HG03439 (cell line): ENCODE results near the gene APEH.

ENCODE experiments used
- ATAC-seq: cut with Tn5 transposase; IDR thresholded peaks from one replicate; pipeline ENCODE4 v1.9.1; 2021; ENCODE audit warnings: mild to moderate bottlenecking, moderate library complexity; ENCODE audit not compliant: unreplicated experiment

Gene APEH

DNA sequence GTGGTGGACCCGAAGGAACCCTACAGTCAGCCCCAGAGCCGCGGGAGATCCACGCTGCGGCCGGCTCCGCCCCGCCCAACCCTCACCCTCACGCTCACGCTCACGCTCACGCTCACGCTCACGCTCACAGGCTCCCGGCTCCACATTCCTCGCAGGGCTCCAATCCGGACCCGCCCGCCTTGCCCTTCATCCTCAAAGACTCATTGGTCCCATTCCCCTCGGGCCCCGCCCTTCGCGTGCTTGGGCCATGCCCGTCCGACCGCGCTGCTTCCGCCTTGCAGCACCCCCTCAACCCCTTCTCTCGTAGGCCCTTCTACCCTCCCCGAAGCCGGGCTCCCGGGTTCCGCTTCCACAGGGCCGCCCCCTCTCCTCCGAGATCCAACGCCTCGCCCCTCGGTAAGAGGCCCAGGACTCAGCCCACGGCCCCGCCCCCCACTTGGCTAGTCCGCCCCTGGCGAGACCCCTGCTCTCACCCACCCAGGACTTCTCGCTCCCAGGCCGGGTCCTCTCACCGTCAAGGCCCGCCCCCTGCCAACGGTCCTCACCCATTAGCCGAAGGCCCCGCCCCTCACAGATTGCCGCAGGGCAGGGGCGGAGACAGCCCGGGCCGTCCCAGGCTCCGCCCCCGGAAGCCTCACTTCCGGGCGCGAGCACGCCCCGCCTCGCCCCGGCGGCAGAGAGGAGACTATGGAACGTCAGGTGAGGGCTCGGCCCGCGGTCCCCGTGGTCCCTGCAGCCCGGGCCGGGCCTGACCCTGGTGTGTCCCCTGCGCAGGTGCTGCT, at the start of gene APEH:
Gene APEH (plus strand): TSS at position 637 of the 782 bp plus-strand sequence. CDS start 51 bp downstream, at position 688.
- peak; percentile 79 for ATAC-seq

DNA sequence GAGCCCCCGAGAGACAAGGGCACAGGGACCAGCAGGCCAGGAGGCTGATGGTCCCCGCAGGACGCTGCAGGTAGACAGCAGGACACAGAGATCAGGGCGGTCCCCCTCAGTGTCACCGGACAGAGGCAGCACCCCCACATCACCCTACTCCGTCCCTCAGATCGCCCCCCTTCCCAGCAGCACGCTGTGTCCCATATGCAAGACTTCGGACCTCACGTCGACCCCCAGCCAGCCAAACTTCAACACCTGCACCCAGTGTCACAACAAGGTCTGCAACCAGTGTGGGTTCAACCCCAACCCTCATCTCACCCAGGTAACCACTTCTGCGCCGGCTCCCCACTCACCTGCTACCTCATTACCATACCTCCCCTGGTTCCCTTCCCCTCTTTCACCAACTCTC, 49.1 kb upstream of the APEH start:
- ATAC-seq, result no peak

DNA sequence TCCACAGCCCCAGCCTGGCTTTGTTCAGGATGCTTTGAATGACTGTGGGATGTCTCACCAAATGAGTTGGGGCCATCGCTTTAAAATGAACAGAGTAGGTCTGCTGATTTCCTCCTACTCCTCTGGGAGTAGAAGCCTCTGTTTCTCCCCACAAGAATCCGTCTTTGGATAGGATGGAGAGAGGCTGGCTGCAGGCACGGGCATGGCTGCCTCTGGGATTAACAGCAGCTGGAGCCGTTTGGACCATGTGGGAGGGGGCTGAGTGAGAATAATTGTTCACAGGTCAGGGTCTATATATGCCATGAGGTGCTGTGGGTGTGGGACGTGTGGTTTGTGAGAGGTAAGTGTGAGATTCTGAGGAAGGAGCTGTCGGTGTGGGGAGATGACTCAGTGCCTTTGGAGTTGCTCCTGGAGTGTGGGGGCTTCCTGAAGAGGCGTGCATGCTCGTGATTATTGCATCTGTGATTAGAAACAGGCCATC, 48.0 kb upstream of the APEH start:
- no peak for ATAC-seq

DNA sequence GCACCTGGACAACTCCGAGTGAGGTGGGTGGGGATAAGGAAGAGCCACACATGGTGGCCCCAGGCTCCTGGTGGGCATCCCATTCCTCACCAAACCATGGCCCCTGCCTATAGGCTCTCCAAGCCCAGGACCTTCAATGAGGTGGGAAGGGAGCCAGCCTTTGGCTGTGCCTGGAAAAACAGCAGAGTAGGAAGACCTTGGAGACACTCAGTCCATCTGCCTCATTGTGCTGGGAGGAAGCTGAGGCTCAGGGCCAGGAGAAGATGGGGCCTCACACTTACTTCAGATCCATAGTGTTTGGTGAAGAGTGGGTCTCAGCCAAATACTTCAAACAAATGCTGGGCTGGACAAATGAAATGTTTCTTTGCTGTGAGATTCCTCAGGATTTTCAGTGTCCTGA, 47.4 kb upstream of the APEH start:
- ATAC-seq, result no peak

DNA sequence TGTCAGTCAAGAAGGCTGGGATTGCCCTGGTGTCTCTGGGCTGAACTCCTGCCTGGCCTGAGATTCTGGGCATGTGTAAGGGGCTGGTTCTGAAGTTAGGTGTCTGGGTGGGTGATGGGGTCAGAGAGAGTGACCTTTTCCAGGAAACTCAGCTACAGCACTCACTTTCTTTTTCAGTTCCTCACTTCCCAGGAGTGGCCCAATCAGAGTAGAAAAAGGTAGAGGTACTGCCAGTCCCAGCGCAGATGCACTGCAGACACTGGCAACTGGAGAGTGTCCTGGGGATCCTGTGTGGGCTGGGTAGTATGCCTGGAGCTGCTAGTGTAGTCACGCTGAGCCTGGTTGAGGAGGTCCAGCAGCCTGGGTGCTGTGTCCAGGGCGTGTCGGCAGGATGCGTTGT, 46.5 kb upstream of the APEH start:
- no peak for ATAC-seq

DNA sequence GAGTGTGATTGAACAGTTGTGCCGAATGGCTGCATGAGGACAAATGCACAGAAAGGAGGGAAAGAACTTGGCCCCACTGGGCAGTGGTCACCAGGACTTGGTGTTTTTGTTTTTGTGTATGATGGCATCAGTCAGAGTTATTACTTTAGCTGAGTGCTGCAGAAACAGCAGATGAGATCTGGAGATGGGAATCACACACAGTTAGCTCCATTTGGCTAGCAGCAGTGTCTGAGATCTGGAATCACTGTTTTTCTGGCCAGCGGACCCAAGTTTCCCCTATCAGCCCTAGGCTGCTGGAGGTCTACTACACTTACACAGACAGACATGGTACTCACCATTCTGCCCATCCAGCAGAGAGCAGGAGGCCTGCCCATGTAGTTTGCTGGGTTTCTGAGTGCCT, 45.9 kb upstream of the APEH start:
- no peak for ATAC-seq

DNA sequence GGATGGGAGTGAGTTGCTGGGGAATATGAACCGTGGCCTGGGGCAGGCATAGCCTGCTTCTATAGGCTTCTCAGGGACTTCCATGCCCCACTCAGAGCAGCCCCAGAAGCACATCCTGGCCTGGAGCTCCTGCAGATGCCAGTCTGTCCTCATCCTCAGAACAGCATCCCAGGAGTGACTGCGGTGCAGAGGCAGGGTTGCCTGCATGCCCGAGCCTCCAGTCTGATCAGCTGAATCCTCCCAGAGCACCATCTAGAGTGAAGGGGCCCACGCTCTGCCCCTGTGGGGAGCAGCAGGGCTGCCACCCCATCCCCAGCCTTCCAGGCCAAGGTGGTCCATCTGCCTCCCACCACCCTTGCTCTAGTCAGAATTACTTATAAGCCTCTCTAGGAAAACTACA, 44.7 kb upstream of the APEH start:
- no peak for ATAC-seq

DNA sequence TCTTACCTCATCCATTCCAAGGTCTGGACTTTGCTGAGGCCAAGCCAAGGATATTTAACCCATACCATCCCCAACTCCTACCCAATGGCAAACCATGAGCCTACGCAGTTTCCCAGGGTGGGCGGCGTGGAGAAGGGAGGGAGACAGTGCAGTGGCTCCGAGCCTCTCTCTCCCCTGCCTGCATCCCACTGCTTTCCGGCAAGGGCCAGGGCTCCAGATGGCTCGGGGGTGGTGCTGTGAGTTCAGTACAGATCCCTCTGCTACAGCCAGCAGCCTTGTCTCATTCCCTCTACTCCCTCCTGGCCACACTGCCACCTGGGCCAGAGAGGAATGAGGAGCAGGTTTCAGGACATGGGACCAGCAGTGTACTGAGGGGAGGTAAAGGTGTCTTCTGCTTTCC, 44.3 kb upstream of the APEH start:
- no peak for ATAC-seq

DNA sequence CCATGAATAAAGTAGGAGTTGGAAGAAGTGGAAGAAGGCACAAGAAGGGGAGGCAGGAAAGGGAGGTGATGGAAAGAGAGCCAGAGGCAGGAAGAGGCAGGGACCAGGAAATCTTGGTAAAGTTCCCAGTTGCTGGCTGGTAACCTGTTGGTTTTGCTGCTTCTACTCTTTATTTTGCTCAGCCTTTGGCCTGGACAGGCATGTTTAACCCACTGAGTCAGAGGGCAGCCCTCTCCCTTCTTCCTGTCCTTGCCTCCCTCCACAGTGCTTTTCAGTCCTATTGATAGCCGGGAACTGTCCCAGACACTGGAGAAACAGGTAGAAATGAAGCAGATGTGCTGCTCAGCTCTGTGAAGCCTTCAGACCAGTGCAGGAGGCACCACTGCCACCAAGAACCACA, 43.4 kb upstream of the APEH start:
- no peak for ATAC-seq

DNA sequence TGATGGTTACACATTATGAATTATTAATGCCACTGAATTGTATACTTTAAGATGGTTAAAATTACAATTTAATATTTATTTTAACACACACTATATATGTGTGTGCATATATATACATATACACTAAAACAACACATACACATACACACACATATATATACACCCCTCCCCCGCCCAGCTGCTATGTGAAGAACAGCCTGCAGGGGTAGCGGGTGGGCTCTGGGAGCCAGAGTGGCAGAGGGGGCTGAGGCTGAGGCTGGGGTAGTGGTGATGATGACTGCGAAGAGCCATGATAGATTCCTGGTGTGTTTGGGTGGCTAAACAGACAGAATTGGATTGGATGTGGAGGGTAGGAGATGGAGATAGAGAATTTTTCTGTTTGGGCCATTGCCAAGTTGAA, 39.4 kb upstream of the APEH start:
- no peak for ATAC-seq

DNA sequence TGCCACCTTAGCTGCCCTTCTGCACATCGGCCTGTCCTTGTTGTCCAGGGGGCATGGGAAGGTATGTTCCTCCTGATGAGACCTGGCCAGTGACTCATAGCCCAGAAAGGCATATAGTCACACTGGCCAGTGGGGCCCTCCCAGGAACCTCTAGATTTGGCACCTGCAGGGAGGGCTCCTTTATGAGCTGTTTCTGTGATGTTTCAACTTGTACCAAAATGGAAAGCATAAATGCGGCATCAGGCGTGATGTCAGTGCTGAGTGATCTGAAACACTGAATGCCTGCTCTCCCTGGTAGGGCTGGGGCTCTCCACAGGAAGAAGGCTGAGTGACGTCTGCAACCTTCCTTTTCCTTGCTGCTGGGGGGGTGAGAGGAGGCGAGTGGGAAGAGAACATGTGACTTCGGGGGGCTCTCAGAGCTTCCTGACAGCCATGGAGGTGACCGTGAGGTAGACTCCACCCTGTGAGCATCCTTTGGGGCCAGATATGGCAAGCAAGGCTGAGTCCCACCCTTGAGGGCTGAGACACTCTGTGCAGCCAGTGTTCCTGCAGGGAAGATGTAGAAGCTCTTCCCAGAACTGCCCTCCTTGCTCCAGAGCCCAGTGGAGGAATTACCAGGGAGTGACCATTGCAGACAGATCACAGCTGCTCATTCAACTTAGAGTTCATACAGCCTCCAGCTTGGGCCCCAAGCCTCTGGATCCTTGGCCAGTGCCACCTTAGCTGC, 37.1 kb upstream of the APEH start:
- no peak for ATAC-seq

DNA sequence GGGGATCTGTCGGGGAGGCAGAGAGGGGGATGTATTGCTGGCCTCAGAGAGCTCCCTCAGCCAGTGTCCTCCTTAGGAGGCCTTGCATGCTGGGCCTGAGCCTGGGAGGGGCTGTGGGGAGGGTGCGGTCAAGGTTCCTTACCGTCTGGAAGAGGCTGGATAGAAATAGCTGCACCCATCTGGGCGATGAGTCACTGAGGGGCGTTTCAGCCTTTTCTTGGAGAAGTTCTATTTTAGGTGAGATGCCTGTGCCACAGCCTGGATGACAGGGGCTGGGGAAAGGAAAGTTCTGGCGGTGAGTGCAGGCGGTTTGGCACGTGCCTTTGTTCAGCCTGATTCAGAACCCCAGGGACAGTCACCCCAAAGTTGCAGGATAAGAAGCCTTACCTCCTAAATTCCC, 35.7 kb upstream of the APEH start:
- no peak for ATAC-seq

DNA sequence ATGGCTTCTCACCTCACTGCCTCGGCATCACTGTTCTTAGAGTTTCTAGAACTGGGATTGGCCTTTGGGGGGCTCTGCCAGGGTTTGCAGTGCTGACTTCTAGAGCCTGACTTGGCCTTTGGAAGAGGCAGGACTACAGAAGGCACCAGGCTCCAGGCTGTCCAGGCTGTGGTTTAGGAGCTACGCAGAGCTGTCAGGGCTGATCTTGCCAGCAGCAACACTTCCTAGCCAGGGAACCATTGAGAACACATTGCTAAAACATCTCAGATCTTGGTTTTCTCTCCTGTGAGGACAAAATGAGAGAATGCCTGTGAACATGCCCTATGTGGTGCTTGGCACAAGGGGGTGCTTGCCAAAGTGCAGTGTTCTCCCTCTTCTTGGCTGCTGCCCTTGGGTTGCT, 34.6 kb upstream of the APEH start:
- no peak for ATAC-seq

DNA sequence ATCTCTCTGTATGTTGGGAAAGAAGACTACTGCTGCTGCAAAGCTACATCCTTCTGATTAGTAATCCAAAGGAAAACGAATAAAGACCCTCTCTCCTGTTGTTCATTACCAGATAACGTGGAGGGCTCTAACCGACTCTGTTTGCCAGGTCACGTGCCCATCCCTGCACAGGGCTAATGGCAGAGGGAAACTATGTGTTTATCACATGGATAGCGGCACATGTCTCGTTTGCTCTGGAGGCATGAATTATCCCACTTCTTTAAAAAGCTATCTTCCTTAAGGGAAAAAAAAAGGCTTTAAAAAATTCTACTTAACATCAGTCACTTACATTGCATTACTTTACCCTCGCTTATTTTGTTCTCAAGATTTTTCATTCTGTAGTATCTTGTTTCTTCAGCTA, 32.9 kb upstream of the APEH start:
- ATAC-seq, result no peak

DNA sequence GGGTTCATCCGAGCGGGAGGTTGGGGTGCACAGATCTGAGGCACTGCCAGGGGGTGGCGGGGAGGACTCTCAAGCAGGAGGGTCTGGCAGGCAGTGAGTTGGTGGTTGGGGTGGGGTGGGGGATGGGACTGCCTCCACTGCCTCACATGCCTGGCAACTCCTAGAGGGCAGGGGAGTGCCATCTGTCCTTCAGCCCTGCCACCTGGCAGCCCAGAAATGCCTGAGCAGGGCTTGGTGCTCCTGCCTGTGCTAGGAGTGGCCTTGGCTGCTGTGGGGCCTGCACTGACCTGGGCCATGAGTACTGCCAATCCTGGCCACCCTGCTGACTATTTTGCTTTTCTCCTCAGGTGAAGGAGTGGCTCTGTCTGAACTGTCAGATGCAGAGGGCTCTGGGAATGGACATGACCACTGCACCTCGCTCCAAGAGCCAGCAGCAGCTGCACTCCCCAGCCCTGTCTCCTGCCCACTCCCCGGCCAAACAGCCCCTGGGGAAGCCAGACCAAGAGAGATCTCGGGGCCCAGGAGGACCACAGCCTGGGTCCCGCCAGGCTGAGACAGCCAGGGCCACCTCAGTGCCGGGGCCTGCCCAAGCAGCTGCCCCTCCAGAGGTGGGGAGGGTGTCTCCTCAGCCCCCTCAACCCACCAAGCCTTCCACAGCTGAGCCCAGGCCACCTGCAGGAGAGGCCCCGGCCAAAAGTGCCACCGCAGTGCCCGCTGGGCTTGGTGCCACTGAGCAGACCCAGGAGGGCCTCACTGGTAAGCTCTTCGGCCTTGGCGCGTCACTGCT, 32.0 kb upstream of the APEH start:
- ATAC-seq, result no peak

DNA sequence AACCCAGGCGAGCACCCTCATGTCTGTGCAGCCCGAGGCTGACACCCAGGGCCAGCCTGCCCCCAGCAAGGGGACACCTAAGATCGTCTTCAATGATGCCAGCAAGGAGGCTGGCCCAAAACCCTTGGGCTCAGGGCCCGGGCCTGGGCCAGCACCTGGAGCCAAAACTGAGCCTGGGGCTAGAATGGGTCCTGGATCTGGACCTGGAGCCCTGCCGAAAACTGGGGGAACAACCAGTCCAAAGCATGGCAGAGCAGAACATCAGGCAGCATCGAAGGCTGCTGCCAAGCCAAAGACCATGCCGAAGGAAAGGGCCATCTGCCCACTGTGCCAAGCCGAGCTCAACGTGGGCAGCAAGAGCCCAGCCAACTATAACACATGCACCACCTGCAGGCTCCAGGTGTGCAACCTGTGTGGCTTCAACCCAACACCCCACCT, 31.4 kb upstream of the APEH start:
- ATAC-seq, result no peak

DNA sequence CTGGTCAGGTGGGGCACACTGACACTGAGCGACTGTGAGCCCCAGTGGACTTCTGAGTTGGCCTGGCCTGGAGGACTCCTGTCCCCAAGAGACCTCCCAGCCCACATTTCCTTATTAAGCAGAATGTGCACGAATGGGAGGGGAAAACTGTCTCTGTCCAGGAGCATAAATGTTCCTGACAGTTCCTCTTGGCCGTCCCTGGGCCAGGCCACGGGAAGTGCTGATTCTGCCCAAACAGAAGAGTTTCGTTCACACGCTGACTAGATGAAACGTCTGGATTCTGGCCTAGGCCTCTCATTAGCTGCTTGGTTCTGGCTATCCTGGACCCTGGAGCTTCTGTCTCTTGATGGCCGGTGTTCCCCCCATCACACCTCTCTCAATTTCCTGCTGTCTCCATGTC, 29.5 kb upstream of the APEH start:
- no peak for ATAC-seq

DNA sequence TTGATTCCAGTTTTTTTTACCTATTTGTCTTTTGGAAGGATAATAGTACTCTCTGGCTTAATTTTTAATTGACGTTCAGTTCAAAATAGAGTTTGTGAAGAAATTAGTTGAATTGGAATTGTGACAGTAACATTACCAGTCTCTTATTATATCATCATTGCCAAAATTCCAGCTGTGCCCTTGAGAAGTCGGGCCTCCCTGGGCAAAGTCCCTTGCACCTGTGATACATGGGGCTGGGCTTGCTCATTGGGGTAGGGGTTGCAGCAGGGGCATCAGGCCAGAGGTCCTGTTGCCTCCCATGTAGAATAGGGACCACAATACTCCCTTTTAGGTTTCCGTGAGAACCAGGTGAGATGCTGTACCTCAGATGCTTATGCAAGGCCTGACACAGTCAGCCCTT, 27.9 kb upstream of the APEH start:
- no peak for ATAC-seq

DNA sequence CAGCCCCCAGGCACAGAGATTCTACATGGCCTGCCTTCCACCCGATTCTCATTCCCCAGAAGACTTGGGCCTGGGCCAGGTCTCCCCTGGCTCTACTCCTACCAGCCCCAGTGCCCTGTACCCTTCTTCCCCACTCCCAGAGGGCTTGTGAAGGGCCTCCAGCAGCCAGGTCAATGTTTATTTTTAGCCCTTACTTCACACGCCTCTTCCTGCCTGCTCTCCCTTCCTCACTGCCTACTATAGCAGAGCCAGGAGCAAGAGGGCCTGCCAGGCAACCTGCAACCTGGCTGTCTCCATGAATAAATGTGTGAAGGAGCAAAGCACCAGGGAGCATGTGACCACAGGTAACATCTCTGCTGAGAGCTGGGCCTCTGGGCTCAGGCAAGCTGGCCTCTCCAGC, 26.4 kb upstream of the APEH start:
- ATAC-seq, result no peak

DNA sequence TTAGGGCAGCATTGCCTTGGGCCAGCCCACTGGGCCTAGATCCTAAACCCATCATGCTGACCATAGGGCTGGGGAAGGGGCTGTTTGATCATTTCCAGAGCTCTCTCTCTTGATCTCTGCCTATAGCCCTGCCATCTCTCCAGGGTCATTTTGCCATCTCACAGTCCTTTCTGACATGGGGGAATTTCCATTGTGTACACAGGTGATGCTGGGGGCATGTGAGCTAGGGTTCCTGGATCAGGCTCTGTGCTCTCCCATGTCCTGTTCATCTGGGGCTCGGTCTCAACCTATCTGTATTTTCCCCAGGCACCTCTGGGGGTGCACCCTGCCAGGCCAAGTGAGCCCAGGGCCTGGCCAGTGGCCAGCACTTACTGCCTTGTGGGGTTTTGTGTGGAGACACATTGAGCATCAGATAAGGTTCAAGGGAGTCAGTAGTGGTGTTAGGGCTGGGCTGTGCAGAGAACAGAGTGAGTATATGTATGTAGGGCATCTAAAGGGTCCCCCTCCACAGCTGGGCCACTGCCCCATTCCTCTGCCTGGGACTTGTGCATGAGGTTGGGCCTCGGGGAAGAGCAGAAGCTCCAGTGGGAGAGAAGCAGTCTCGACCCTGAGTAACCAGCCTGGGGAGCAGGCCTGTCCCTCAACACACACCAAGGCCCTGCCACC, 25.7 kb upstream of the APEH start:
- no peak for ATAC-seq

DNA sequence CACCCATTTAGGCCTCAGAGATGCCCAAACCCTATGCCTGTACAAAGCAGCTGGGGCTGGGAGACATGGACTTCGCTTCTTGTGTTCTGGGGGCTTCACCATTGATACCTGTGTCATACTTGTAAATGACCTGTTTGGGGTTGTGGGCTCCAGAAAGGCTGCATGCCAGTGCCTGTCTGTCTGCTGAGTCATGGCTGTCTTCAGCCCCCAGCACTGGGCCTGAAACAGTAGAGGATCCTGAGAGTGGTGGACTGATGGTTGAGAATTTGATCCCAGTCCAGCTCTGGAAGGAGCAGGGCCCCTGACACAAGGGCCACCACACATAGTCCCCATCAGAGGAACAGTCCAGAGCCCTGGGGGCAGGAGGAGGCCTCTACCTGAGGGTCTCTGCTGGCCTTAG, 24.6 kb upstream of the APEH start:
- ATAC-seq, result no peak
